GM18498 (cell line): Measurements from ENCODE around the gene PAGE2.
"Not testable (repeated sequence)": the region's sequence is repeated elsewhere in the genome, so short reads cannot be mapped to it uniquely, and the experiment has no call there.

Experiments
- ATAC-seq: cut with Tn5 transposase; IDR thresholded peaks from one replicate; pipeline ENCODE4 v1.9.1; 2021; ENCODE audit warnings: mild to moderate bottlenecking, moderate library complexity; ENCODE audit not compliant: unreplicated experiment

PAGE2 gene, protein sequence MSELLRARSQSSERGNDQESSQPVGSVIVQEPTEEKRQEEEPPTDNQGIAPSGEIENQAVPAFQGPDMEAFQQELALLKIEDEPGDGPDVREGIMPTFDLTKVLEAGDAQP

DNA sequence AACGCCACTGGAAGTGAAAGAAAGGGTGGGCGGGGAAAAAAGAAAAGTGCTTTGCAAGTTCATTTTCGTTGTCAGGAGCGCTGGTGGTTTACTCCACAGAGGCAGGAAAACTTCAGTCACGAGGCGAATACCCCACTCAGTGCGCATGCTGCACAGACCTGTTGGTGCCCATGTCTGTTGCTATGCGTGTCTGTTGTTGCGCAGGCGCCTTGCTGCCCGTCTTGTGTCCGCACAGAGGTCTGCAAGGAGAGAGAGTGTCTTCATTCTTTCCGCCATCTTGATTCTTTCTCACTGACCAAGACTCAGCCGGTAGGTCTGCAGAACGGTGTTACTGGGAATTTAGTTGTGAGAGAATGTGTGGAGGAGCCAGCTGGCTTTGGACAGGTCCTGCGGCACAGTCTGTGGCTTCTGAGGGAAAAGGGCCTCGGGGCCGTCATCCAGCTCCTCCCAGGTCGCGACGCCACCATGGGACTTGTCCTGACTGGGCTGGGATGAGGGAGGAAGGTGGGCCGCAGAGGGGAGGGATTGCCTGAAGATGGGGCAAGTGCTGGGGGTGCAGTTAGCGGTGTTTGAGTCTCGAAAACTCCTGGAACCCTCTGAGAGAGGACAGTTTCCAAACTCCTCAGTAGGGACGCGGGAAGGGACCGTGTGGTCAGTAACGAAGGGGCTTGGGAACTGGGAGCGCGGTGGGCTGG, at the start of gene PAGE2:
TSS of gene PAGE2 (plus strand) at position 224 of the 695 bp plus-strand sequence. CDS start 1,003 bp downstream, outside the sequence.
- ATAC-seq = no peak

DNA sequence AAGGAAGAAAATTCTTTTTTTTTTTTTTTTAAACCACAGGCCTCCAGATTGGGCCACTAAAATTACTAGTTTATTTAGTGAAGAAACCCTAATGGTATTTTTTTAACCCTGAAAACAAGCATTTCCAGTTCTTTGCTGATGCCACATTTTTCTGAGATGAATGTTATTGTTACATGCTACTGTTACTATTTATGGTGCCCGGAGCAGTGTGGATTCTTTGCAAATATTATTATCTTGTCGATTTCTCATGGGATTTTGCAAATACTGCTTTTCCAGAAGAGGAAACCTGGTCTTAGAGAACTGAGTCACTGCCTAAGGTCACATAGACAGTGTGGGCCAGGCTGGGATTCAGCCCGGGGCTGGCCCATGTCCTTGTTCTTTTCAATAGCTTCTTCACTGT, 49.3 kb upstream of the PAGE2 start:
- ATAC-seq = no peak

DNA sequence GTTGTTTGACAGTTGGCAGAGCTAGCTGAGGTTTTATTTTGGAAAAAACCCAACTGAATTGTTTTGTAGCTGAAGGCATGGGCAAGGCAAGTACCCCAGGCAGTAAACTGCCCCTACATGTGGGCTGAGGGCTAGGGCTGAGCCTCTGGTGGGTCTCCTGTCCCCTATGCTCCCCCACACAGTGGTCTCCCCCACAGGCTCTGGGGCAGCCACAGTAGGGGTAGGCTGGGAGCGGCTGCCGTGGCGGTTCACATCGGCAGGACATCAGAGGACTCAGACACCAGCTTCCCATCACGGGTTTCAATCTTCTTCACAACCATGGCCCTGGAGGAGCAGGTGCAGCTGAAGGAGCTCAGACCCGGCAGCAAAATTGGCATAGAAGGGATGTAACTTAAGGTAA, 47.3 kb upstream of the PAGE2 start:
- ATAC-seq = no peak

DNA sequence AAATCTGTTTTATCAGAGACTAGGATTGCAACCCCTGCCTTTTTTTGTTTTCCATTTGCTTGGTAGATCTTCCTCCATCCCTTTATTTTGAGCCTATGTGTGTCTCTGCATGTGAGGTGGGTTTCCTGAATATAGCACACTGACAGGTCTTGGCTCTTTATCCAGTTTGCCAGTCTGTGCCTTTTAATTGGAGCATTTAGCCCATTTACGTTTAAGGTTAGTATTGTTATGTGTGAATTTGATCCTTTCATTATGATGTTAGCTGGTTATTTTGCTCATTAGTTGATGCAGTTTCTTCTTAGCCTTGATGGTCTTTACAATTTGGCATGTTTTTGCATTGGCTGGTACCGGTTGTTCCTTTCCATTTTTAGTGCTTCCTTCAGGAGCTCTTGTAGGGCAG, 38.2 kb upstream of the PAGE2 start:
- not testable (repeated sequence) for ATAC-seq

DNA sequence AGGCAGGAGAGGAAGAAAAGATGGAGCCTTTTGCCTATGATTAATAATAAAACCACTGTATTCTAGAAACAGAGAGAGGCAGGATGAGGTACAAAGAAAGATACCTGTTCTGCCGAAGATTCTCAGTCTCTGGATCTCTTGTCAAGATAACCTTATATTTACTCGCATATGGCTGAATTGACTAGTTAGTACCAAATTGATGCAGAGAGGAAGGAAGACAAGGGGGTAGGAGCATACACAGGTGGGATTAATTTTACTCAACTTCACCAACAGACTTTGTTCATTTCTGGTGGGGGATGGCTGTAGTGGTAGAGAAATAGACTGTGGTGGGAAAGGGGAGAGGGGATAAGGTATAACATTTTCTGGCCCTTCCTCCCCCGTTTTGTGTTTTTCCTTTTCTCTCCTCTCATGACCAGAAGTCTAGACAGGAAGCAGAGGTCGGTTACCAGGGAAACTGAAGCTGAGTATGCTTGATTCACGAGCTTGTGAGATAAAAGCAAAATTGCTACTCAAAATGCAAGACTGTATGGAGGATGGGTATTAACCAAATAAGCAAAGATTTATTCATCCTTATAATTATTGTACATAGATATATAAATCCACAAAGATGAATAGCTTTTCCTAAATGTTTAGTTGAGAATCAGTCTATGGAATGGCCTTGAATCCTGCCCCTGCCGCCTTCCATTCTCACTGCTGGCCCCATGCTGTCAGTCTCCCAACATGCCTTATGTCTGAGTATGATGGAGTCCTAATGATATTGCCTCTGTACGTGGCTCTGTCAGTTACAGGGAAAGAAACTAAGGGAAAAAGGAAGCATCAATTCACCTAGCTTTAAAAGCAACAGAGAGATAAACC, 31.8 kb upstream of the PAGE2 start:
- no peak for ATAC-seq

DNA sequence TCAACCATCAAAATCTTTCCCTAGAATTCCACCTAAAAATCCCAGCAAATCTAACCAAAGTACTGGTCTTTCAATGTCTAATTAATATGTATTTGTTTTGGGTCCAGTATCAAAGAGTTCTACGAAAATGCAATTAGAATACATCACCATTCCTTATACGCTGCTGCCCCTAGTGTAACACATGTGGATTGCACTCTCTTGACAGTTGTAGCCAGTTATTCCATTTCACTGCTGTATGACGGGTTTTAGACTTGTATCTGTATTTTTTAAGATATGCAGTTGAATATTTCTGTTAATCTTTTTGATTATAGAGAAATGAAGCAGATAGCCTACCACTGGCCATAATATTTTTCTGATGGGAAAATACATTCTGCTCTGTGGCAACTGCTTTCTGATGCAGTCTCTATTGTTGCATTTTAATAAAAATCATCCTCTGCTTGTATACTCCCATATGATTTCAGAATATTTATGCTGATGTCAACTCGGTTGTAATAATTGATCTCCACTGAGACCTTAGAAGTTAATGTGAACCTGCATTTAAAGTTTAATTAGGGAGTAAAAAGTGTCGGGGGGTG, 31.1 kb upstream of the PAGE2 start:
- peak; percentile 54 for ATAC-seq

DNA sequence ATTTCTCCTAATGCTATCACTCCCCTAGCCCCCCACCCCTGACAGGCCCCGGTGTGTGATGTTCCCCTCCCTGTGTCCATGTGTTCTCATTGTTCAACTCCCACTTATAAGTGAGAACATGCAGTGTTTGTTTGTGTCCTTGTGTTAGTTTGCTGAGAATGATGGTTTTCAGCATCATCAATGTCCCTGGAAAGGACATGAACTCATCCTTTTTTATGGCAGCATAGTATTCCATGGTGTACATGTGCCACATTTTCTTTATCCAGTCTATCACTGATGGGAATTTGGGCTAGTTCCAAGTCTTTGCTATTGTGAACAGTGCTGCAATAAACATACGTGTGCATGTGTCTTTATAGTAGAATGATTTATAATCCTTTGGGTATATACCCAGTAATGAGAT, 21.6 kb upstream of the PAGE2 start:
- ATAC-seq = not testable (repeated sequence)

DNA sequence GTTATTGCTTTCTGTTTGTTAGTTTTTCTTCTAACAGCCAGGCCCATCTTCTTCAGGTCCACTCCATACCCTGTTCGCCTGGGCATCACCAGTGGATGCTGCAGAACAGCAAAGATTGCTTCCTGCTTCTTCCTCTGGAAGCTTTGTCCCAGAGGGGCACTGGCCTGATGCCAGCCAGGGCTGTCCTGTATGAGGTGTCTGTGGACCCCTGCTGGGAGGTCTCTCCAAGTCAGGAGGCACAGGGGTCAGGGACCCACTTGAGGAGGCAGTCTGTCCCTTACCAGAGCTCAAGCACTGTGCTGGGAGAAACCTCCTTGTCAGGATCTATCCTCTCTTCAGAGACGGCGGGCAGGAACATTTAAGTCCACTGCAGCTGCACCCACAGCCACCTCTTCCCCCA, 16.5 kb upstream of the PAGE2 start:
- ATAC-seq = no peak

DNA sequence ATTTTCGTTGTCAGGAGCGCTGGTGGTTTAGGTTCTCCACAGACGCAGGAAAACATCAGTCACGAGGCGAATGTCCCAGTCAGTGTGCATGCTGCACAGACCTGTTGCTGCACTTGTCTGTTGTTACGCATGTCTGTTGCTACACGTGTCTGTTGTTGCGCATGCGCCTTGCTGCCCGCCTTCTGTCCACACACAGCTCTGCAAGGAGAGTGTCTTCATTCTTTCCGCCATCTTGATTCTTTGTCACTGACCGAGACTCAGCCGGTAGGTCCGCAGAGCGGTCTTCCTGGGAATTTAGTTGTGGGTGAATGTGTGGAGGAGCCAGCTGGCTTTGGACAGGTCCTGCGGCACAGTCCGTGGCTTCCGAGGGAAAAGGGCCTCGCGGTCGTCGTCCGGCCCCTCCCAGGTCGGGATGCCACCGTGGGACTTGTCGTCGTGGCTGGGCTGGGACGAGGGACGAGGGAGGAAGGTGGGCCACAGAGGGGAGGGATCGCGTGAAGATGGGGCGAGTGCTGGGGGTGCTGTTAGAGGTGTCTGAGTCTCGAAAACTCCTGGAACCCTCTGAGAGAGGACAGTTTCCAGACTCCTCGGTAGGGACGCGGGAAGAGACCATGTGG, 13.9 kb upstream of the PAGE2 start, which contains the start of gene PAGE2B:
TSS of gene PAGE2B (plus strand) at position 180 of the 617 bp plus-strand sequence. CDS start 1,012 bp downstream, outside the sequence.
- ATAC-seq = no peak

DNA sequence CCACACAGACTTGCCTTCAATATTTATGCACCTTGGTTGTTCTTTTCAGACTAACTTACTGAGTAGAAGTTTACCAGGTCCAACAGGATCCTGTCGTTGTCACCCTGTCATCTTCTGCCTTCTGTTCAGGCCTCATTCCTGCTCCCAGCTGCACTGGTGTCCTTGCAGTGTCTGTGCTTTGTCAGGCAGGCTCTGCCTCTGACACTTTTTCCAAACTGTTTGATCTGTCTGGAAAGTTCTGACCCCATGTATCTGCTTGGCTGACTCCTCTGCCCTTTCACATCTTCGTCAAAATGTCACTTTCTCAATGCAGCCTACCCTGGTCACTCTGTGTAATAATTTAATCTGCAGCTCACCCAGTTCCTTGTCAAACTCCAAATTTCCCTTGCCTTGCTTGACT, 9.9 kb downstream of the PAGE2 start:
- no peak for ATAC-seq

DNA sequence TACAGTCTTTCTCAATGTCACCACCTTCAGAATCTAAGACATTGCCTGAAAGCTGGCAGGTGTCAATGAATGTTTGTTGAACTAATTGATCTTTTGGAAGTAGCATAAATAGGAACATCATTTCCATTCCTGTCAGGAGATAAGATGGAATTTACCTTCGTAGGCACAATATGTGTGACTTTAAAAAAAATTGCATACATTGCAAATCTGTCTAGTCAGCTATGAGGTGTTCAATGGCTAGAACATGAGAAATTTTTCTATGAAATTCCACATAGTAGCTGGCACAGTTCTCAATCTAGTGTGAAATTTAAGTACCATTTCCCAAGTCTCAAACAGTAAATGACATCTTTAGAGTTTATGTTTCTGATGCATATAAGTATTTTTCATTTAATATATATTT, 10.3 kb downstream of the PAGE2 start:
- ATAC-seq = no peak

DNA sequence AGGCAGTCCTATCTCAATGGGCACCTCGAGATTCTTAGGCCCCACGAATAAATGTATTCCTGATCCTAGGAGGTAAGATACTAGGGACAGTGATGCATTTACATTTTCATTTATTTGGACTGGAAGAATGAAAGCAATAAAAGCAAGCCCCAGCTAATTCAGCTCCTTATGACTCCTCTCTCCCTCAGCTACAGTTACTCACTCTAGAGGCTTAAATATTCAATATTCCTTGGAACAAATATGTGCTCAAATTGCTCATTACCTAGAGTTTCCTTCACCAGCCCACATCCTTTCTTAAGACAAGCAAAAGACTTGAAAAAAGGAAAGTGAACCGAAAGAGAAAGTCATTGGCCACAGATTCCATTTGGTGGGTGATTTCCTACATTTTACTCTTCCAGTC, 13.9 kb downstream of the PAGE2 start:
- ATAC-seq = no peak

DNA sequence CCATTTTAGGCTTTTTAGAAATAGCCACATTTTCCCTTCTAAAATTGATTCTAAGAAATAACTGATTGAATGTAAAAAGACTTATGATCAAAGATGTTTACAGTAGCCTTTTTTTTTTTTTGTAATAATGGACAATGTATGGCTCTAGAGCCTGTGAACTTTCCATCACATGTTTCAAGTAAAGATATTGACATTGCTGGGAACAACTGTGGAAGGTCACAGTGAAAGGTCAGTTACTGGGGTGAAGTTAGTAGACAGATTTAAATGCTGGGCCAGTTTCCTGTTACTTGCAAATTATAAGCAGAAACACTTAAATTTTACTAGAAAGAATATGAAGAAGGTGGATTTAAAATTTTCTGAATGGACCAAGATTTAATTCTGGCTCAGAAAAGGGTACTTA, 18.4 kb downstream of the PAGE2 start:
- ATAC-seq = no peak

DNA sequence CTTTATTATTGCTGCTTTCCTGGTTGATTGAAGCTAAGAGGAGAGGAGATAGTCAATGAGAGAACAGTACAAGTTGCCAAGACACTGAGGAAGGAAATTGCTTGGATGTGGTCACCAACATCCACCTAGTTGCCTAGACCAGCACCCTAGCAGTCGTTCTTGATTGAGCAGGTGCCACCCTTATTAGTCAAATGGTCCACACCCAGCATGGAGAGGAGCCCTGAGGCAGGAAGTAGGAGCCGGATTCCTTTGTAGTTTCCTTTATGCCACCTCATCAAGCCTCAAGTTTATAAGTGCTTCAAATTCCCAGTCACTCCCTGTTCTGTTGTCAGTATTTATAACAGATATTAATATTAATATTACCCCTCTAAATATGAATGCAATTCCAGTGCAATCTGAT, 19.1 kb downstream of the PAGE2 start:
- no peak for ATAC-seq

DNA sequence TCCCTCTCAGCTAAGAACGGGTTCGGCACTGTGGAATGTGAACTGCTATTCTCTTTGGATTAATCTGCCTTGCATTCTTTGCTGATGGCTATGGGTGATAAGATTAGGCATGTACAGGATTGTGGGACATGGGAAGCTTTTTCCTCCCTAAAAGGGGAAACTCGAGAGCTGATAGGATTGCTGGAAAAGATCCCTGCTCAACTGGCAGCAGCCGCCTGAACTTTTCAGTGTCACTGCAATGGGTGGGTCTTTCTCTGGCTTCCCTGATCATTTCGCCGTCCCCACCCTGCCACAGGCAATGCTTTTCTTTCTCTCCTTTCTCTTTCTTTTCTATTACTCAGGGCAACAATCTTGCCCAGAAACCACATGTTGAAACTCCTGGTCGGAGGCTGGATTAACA, 20.5 kb downstream of the PAGE2 start:
- ATAC-seq = no peak

DNA sequence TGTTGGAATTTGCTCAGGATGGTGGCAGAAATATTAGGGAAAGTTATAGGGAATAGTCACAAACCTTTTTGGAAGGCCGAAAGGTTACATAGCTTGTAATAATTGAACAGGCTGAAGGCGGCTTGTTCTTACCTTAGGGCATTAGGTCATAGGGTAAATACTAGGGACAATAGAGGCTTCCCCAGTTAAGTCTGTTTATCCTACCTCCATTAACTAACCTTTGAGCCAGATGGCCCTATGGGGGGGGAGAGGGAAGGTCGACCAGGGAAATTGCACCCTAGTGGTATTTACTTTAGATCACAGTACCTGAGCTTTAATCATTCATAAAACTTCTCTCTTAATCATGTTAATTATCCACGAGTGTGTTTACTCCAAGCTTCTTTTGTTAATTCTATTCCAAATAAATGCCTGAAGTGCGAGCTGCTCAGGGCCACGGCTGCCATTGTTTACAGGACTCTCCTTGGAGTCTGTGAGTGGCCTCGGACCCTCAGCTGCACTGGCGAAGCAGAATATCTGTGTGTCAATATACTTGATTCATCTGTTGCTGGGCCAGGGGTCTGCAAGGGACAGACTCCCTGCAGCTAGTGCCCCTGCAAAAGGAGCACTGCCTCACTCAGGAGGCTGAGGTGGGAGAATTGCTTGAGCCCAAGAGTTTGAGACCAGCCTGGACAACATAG, 22.9 kb downstream of the PAGE2 start:
- no peak for ATAC-seq

DNA sequence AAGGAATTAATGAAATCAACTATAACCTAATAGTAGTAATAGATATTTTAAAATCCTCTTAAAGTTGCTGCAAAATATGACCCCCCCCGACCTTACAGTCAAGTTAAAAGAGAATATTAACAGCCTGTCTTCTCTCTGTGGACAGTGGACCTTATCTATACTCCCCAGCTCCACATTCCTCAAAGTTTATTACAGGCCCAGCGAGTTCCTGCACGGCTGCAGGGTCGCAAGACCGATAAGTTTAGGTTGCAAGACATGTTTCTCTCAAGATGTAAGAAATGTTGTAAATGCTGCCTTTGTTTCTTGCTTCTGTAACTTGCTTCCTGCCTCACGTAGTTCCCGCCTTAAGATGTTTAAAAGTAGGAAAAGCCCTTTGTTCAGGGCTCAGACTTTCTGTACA, 27.8 kb downstream of the PAGE2 start:
- ATAC-seq = not testable (repeated sequence)

DNA sequence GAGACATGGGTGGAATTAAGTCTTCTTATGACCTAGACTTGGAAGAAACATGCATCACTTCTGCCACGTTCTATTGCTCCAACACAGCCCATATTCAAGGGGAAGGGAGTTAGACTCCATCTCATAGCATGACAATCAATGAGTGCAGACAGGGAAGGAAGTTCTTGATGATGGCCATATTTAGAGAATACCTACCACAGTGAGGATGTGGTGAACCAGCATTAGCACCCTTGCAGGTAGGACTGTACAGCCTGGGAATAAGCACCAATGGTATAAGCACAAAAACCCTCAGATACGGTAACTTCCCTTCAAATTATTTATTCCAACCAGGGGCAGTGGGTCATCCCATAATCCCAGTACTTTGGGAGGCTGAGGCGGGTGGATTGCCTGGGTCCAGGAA, 29.8 kb downstream of the PAGE2 start:
- ATAC-seq = no peak

DNA sequence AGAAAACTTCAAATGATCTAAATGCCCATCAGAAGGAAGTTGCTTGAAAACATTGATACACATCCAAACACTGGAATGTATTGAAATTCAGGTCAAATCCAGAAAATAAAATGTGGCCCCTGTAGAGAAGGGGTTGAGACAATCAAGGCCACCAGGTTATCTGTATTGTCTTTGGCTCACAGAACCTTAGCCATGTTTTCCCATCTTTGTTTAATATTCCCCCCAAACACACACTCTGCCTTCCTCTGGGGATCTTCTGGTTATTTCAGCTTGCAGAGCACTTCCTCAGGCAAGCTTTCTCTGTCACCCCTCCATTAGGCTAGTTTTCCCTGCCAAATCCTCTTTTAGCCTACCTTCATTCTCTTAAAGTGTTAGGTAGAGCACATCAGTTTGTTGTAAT, 30.5 kb downstream of the PAGE2 start:
- ATAC-seq = no peak

DNA sequence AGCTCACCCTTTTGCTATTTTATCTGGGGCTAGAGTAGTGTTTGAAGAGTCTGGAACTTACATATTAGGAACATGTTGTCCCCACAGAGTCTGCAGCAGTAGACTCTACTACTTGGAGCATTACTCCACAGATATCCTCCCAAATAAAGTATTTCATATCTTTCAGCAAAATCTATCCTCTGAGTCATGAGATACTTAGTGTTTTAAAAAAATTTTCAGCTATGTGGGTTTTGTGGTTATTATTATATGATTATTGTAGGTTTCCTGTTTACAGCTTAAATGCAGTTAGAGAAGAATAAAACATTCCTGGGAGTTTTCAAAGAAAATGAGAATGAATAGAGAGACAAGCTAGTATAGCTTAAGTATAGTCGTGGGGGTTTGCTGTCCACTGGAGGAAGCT, 30.9 kb downstream of the PAGE2 start:
- ATAC-seq = no peak
